CD4-positive, CD25-positive, alpha-beta regulatory T cell (primary cell): ENCODE results near the gene IL37. TPM values are rescaled to one million over a fixed set of nuclear protein-coding genes. Genes with fewer than 3 reads are reported as not detected.

ENCODE experiments used
- ATAC-seq, 2 donors: fragments of 150-1000 bp; cut with Tn5 transposase; one replicate each; pipeline ENCODE4 v1.10.0; 2021; ENCODE audit warnings: low read depth in 2 of 2, moderate number of reproducible peaks in 2 of 2, moderate library complexity in 1 of 2
- DNase-seq, 3 donors: peaks; one replicate each; pipeline versions ENCODE4 v3.0.0 to v3.0.0-alpha.2; 2012 to 2022; ENCODE audit warnings: mixed read lengths in 1 of 3
- H3K27ac ChIP-seq: one replicate; pipeline ENCODE4 v1.7.0; 2013; ENCODE audit warnings: mild to moderate bottlenecking, low read length; ENCODE audit not compliant: insufficient read depth, poor library complexity, severe bottlenecking
- H3K27me3 ChIP-seq: one replicate; pipeline ENCODE4 v1.7.0; 2013; ENCODE audit warnings: low read length; ENCODE audit not compliant: control insufficient read depth, insufficient read depth
- H3K36me3 ChIP-seq: one replicate; pipeline ENCODE4 v1.7.0; 2013; ENCODE audit warnings: mild to moderate bottlenecking, low read length, moderate library complexity; ENCODE audit not compliant: control insufficient read depth, insufficient read depth
- H3K4me1 ChIP-seq: 2 replicates; pipeline ENCODE4 v1.7.0; 2013; ENCODE audit warnings: mild to moderate bottlenecking, low read length; ENCODE audit not compliant: insufficient read depth, control insufficient read depth, poor library complexity, severe bottlenecking
- H3K4me3 ChIP-seq: one replicate; pipeline ENCODE4 v1.7.0; 2013; ENCODE audit warnings: low read depth, mild to moderate bottlenecking, low read length, moderate library complexity
- H3K9me3 ChIP-seq, 2 experiments: 1 replicate in 1 of 2; 2 replicates in 1 of 2; pipeline ENCODE4 v1.7.0; 2013; ENCODE audit warnings: low read length in 2 of 2, mild to moderate bottlenecking in 1 of 2, moderate library complexity in 1 of 2; ENCODE audit not compliant: control insufficient read depth in 2 of 2
- H3K27ac Mint-ChIP-seq, 3 donors: one replicate each; pipeline ENCODE4 v1.8.0; 2020 to 2022; ENCODE audit warnings: mild to moderate bottlenecking in 3 of 3, mixed read lengths in 3 of 3, moderate library complexity in 2 of 3
- H3K27me3 Mint-ChIP-seq: one replicate; pipeline ENCODE4 v1.8.0; 2022; ENCODE audit warnings: mild to moderate bottlenecking, mixed read lengths
- H3K36me3 Mint-ChIP-seq: one replicate; pipeline ENCODE4 v1.8.0; 2020; ENCODE audit warnings: mixed read lengths
- H3K4me1 Mint-ChIP-seq, 4 donors: one replicate each; pipeline ENCODE4 v1.8.0; 2020 to 2022; ENCODE audit warnings: mixed read lengths in 4 of 4, mild to moderate bottlenecking in 1 of 4
- H3K4me3 Mint-ChIP-seq, 4 donors: one replicate each; pipeline ENCODE4 v1.8.0; 2020 to 2022; ENCODE audit warnings: mild to moderate bottlenecking in 4 of 4, mixed read lengths in 4 of 4, moderate library complexity in 3 of 4
- H3K9me3 Mint-ChIP-seq, 7 donors: one replicate each; pipeline ENCODE4 v1.8.0; 2020 to 2022; ENCODE audit warnings: mixed read lengths in 7 of 7, mild to moderate bottlenecking in 3 of 7, moderate library complexity in 2 of 7
- polyA plus RNA-seq, 4 donors: library from polyadenylated mRNA; unstranded; fragments of 300-500 nt; fragmentation: Illumina TruSeq; gene quantifications; one replicate each; pipeline ENCODE4 v1.2.3, GENCODE V29; 2021
- total RNA-seq: library from RNA; stranded (reverse); gene quantifications from one replicate; pipeline ENCODE4 v1.2.3, GENCODE V29; 2022

IL37 gene
- total and polyA plus RNA-seq, 5 donors from 2014 or later = not detected

DNA sequence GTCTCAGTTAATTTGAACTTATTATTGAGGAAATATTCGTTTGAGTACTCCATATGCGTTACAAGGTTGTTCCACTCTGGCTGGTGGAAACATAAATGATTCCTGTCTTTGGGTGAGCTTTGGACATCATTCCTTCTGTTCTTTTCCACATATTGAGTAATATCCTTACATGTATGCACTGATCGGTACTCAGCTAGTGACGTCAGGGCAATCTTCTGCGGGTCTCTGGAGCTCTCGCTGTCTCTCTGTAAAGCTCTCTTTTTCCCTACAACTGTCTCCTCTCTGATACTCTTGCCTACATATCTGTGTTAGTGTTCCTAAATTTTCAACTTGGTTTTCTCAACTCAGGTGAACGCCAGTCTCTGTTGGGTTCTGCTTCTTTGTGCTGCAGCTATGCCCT lies 43.4 kb downstream of the IL37 start:
- Histone ChIP-seq H3K4me3 (no peak overlapping the region), H3K27ac (no peak overlapping the region), H3K27me3 (peaks cover 7% of the 10 kb centered on the region), H3K4me1 (no peaks in the 10 kb centered on the region), H3K9me3 (no peaks in the 10 kb centered on the region), H3K36me3 (no peaks in the 10 kb centered on the region)
- Mint-ChIP-seq H3K4me1 (no peaks in the 10 kb centered on the region), H3K4me3 (no peak overlapping the region), H3K9me3 (peaks cover 0 to 7% (median 0%) of the 10 kb centered on the region in 7 donors), H3K36me3 (no peaks in the 10 kb centered on the region), H3K27me3 (peaks cover 50% of the 10 kb centered on the region), H3K27ac (no peak overlapping the region)
- ATAC-seq = no peak
- no peak for DNase-seq

GRCh38 chr2:112957511-112957910 lies 46.5 kb downstream of the IL37 start:
- Mint-ChIP-seq H3K4me3 (no peak overlapping the region), H3K4me1 (no peaks in the 10 kb centered on the region), H3K36me3 (no peaks in the 10 kb centered on the region), H3K27me3 (peaks cover 31% of the 10 kb centered on the region), H3K9me3 (no peaks in the 10 kb centered on the region), H3K27ac (no peak overlapping the region)
- no peaks in the 10 kb centered on the region for H3K36me3 ChIP-seq
- H3K27me3 ChIP-seq = peaks cover 3% of the 10 kb centered on the region
- no peak overlapping the region for H3K27ac ChIP-seq
- DNase-seq (no peak), ATAC-seq (no peak)
- no peak overlapping the region for H3K4me3 ChIP-seq
- H3K4me1 ChIP-seq = no peaks in the 10 kb centered on the region
- H3K9me3 ChIP-seq = no peaks in the 10 kb centered on the region

DNA sequence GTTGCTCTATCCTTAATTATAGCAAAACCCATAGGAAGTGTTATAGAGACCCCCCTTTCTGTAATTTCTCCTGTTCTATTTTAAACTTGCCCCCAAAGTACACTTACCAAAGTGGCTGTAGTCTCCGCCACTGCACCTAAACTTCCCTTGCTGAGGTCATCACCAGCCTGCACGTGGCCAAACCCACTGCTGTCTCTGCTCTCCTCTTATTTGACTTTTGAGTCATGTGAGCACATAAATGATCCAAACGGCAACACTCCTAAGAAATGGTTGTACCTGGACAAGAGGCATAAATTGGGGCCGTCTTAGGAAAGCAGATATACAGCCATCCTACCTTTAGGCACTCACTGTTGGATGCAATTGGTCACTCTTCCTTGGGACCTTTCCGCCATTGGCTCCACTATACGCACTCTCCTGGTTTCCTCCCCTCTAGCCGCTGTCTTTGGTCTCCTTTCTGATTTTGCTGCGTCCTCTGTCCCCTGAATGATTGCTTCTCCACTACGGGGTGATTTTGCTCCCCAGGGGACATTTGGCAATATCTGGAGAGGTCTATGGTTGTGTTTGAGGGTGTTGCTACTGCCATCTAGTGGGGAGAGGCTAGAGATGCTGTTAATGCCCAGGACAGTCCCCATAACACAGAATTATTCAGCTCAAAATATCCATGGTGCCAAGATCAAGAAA lies 47.6 kb downstream of the IL37 start:
- no peak overlapping the region for H3K27ac ChIP-seq
- no peaks in the 10 kb centered on the region for H3K4me1 Mint-ChIP-seq
- DNase-seq (peak in 2 of 3 donors; percentile 53 to 68), ATAC-seq (peak; percentile 74 to 76)
- peaks cover 3% of the 10 kb centered on the region for H3K27me3 ChIP-seq
- no peaks in the 10 kb centered on the region for H3K4me1 ChIP-seq
- H3K9me3 ChIP-seq = no peaks in the 10 kb centered on the region
- H3K36me3 ChIP-seq = no peaks in the 10 kb centered on the region
- H3K4me3 ChIP-seq = no peak overlapping the region
- H3K27ac Mint-ChIP-seq = no peak overlapping the region
- H3K36me3 Mint-ChIP-seq = no peaks in the 10 kb centered on the region
- H3K4me3 Mint-ChIP-seq = no peak overlapping the region
- H3K9me3 Mint-ChIP-seq = no peaks in the 10 kb centered on the region
- H3K27me3 Mint-ChIP-seq = peaks cover 20% of the 10 kb centered on the region

DNA sequence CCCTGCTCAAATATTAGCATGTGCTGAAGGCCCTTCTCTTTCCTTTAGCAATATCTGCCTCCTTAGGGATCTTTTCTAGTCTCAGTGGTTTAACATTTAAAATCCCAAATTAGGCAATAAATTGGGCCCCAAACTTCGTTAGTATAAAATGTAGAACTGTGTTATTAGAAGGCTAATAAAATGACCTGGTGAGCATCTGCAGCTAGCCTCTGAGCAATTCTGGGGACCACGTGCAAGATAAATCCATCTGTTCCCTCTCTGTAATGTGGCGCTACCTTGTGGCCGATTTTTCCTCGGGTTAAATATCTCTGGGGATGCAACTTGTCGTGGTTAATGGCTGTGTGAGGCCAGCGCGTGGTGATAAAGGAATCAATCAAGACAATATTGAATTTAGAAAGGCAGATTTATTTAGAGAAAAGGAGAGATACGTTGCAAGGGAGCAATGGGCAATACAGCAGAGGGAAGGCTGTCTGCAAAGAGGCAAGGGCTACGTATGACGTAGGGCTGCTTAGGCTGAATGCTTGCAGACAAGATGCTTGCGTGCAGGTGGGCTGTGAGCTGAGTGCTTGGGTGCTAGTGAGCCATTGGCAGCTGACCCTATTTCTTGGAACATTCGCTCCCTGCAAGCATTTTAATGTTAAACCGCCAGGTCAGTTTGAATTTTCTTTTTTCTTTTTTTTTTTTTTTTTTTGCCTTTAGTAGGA lies 48.3 kb downstream of the IL37 start:
- Mint-ChIP-seq H3K4me1 (no peaks in the 10 kb centered on the region), H3K4me3 (no peak overlapping the region), H3K9me3 (no peaks in the 10 kb centered on the region), H3K27me3 (peaks cover 15% of the 10 kb centered on the region), H3K36me3 (no peaks in the 10 kb centered on the region), H3K27ac (no peak overlapping the region)
- Histone ChIP-seq H3K9me3 (no peaks in the 10 kb centered on the region), H3K27ac (no peak overlapping the region), H3K4me3 (no peak overlapping the region), H3K27me3 (peaks cover 3% of the 10 kb centered on the region), H3K4me1 (no peaks in the 10 kb centered on the region), H3K36me3 (no peaks in the 10 kb centered on the region)
- ATAC-seq (no peak), DNase-seq (no peak)

- Mint-ChIP-seq H3K4me3 (no peak overlapping the region), H3K9me3 (no peaks in the 10 kb centered on the region), H3K27ac (no peak overlapping the region), H3K36me3 (no peaks in the 10 kb centered on the region), H3K27me3 (peaks cover 9% of the 10 kb centered on the region), H3K4me1 (no peaks in the 10 kb centered on the region)
- DNase-seq (no peak), ATAC-seq (no peak)
- H3K4me3 ChIP-seq = no peak overlapping the region
- H3K27ac ChIP-seq = no peak overlapping the region
- peaks cover 1% of the 10 kb centered on the region for H3K27me3 ChIP-seq
- no peaks in the 10 kb centered on the region for H3K36me3 ChIP-seq
- no peaks in the 10 kb centered on the region for H3K9me3 ChIP-seq
- H3K4me1 ChIP-seq = no peaks in the 10 kb centered on the region
Measured at GRCh38 chr2:112960230-112960825, 49.4 kb downstream of the IL37 start.

- Mint-ChIP-seq H3K27me3 (peaks cover 8% of the 10 kb centered on the region), H3K36me3 (no peaks in the 10 kb centered on the region), H3K4me3 (no peak overlapping the region), H3K9me3 (peaks cover 0 to 3% (median 0%) of the 10 kb centered on the region in 7 donors), H3K4me1 (no peaks in the 10 kb centered on the region), H3K27ac (no peak overlapping the region)
- ATAC-seq (no peak), DNase-seq (no peak)
- Histone ChIP-seq H3K4me1 (no peaks in the 10 kb centered on the region), H3K36me3 (no peaks in the 10 kb centered on the region), H3K27ac (no peak overlapping the region), H3K27me3 (peaks cover 7% of the 10 kb centered on the region), H3K4me3 (no peak overlapping the region), H3K9me3 (no peaks in the 10 kb centered on the region)
Measured at GRCh38 chr2:112962308-112963175, 51.6 kb downstream of the IL37 start.

- ATAC-seq (no peak), DNase-seq (no peak)
- no peaks in the 10 kb centered on the region for H3K36me3 ChIP-seq
- peaks cover 7% of the 10 kb centered on the region for H3K4me1 ChIP-seq
- H3K4me1 Mint-ChIP-seq = peaks cover 6 to 13% (median 7%) of the 10 kb centered on the region in 4 donors
- H3K9me3 ChIP-seq = no peaks in the 10 kb centered on the region
- no peak overlapping the region for H3K27ac ChIP-seq
- no peaks in the 10 kb centered on the region for H3K36me3 Mint-ChIP-seq
- H3K27me3 Mint-ChIP-seq = peaks cover 33% of the 10 kb centered on the region
- peaks cover 0 to 6% (median 0%) of the 10 kb centered on the region in 7 donors for H3K9me3 Mint-ChIP-seq
- H3K4me3 Mint-ChIP-seq = no peak overlapping the region
- no peak overlapping the region for H3K4me3 ChIP-seq
- H3K27me3 ChIP-seq = peaks cover 7% of the 10 kb centered on the region
- H3K27ac Mint-ChIP-seq = no peak overlapping the region
Measured at GRCh38 chr2:112967023-112967422, 56.1 kb downstream of the IL37 start.
